Activated naive CD4-positive, alpha-beta T cell treated with anti-CD3 and anti-CD28 coated beads for 36 hours (primary cell): Measurements from ENCODE around the gene HSF2BP. TPM values are rescaled to one million over a fixed set of nuclear protein-coding genes. Genes with fewer than 3 reads are reported as not detected.
"Not testable (repeated sequence)": the region's sequence is repeated elsewhere in the genome, so short reads cannot be mapped to it uniquely, and the experiment has no call there.

ENCODE experiments used
- CTCF ChIA-PET: fragments of 350-600 bp; sonication (Branson Sonifier 250); formaldehyde crosslinking; loops from one replicate; lab custom pipeline; 2021; ENCODE audit warnings: antibody characterized with exemption; lab: Charles Lee
- DNase-seq: peaks from one replicate; pipeline ENCODE4 v3.0.0-alpha.2; 2020
- H3K27ac Mint-ChIP-seq: one replicate; pipeline ENCODE4 v1.8.0; 2021; ENCODE audit warnings: mild to moderate bottlenecking, mixed read lengths
- H3K27me3 Mint-ChIP-seq: one replicate; pipeline ENCODE4 v1.8.0; 2021; ENCODE audit warnings: low read depth, mixed read lengths
- H3K36me3 Mint-ChIP-seq: one replicate; pipeline ENCODE4 v1.8.0; 2021; ENCODE audit warnings: low read depth, mixed read lengths
- H3K4me1 Mint-ChIP-seq: one replicate; pipeline ENCODE4 v1.8.0; 2021; ENCODE audit warnings: low read depth, mixed read lengths
- H3K4me3 Mint-ChIP-seq: one replicate; pipeline ENCODE4 v1.8.0; 2021; ENCODE audit warnings: mild to moderate bottlenecking, moderate library complexity, mixed read lengths
- H3K9me3 Mint-ChIP-seq: one replicate; pipeline ENCODE4 v1.8.0; 2021; ENCODE audit warnings: mixed read lengths
- intact Hi-C: fragments of 100-400 bp; cut with micrococcal nuclease; formaldehyde crosslinking; loops from one replicate; pipeline ENCODE4 v1.15.1; 2023
- total RNA-seq, 2 experiments: library from RNA; stranded (reverse); gene quantifications; one replicate each; pipeline ENCODE4 v1.2.3, GENCODE V29; 2021

HSF2BP gene
- total RNA-seq, 2 experiments from 2014 or later, result 1.3 to 2.1 TPM

- Mint-ChIP-seq H3K36me3 (no peaks in the 10 kb centered on the region), H3K4me1 (no peaks in the 10 kb centered on the region), H3K27me3 (no peaks in the 10 kb centered on the region), H3K27ac (no peak overlapping the region), H3K4me3 (no peak overlapping the region), H3K9me3 (no peaks in the 10 kb centered on the region)
- intact Hi-C loops, result no loop called here
- no peak for DNase-seq
- CTCF ChIA-PET, result interaction anchor here (0.9 kb wide), 1 partner anchor 71 kb away, joined by 4 read pairs; no protein-coding TSS in a partner anchor
These were observed 84.4 kb downstream of the HSF2BP start for GRCh38 chr21:43574741-43575472.

- intact Hi-C loops, result no loop called here
These were observed 85.4 kb downstream of the HSF2BP start for GRCh38 chr21:43573921-43574320.

GRCh38 chr21:43572446-43572845 is 86.8 kb downstream of the HSF2BP start:
- DNase-seq, result no peak
- H3K4me3 Mint-ChIP-seq, result no peak overlapping the region
- no peaks in the 10 kb centered on the region for H3K36me3 Mint-ChIP-seq
- intact Hi-C loops, result no loop called here
- H3K27me3 Mint-ChIP-seq, result no peaks in the 10 kb centered on the region
- no peaks in the 10 kb centered on the region for H3K4me1 Mint-ChIP-seq
- CTCF ChIA-PET, result no interaction called here
- H3K27ac Mint-ChIP-seq, result no peak overlapping the region
- H3K9me3 Mint-ChIP-seq, result no peaks in the 10 kb centered on the region

More at GRCh38 chr21:43573921-43574320, 85.4 kb downstream of the HSF2BP start:
- H3K27me3 Mint-ChIP-seq, result no peaks in the 10 kb centered on the region
- CTCF ChIA-PET, result no interaction called here
- H3K4me1 Mint-ChIP-seq, result no peaks in the 10 kb centered on the region
- H3K9me3 Mint-ChIP-seq, result no peaks in the 10 kb centered on the region
- H3K4me3 Mint-ChIP-seq, result no peak overlapping the region
- no peak overlapping the region for H3K27ac Mint-ChIP-seq
- H3K36me3 Mint-ChIP-seq, result no peaks in the 10 kb centered on the region
- DNase-seq, result no peak

GRCh38 chr21:43571976-43572375 is 87.3 kb downstream of the HSF2BP start:
- H3K4me3 Mint-ChIP-seq, result no peak overlapping the region
- H3K9me3 Mint-ChIP-seq, result no peaks in the 10 kb centered on the region
- no peaks in the 10 kb centered on the region for H3K4me1 Mint-ChIP-seq
- CTCF ChIA-PET, result no interaction called here
- no peak overlapping the region for H3K27ac Mint-ChIP-seq
- intact Hi-C loops, result no loop called here
- no peaks in the 10 kb centered on the region for H3K27me3 Mint-ChIP-seq
- DNase-seq, result no peak
- H3K36me3 Mint-ChIP-seq, result no peaks in the 10 kb centered on the region

- H3K27me3 Mint-ChIP-seq, H3K9me3 Mint-ChIP-seq, H3K4me1 Mint-ChIP-seq, H3K36me3 Mint-ChIP-seq, CTCF ChIA-PET, DNase-seq, H3K4me3 Mint-ChIP-seq, H3K27ac Mint-ChIP-seq, intact Hi-C loops: not testable (repeated sequence)
These were observed 89.1 kb downstream of the HSF2BP start for GRCh38 chr21:43570195-43570594.

GRCh38 chr21:43562451-43562850 is 96.8 kb downstream of the HSF2BP start:
- H3K36me3 Mint-ChIP-seq, H3K4me3 Mint-ChIP-seq, CTCF ChIA-PET, H3K4me1 Mint-ChIP-seq, H3K27me3 Mint-ChIP-seq, H3K9me3 Mint-ChIP-seq, H3K27ac Mint-ChIP-seq, DNase-seq, intact Hi-C loops: not testable (repeated sequence)

- H3K27ac Mint-ChIP-seq, H3K9me3 Mint-ChIP-seq, H3K4me1 Mint-ChIP-seq, DNase-seq, H3K36me3 Mint-ChIP-seq, CTCF ChIA-PET, H3K4me3 Mint-ChIP-seq, intact Hi-C loops, H3K27me3 Mint-ChIP-seq: not testable (repeated sequence)
These were observed 118.7 kb downstream of the HSF2BP start for GRCh38 chr21:43540561-43540960.

- H3K36me3 Mint-ChIP-seq, H3K9me3 Mint-ChIP-seq, DNase-seq, H3K4me1 Mint-ChIP-seq, H3K27ac Mint-ChIP-seq, H3K27me3 Mint-ChIP-seq, intact Hi-C loops, CTCF ChIA-PET, H3K4me3 Mint-ChIP-seq: not testable (repeated sequence)
These were observed 136.7 kb downstream of the HSF2BP start for GRCh38 chr21:43522495-43523131.

- DNase-seq, H3K27me3 Mint-ChIP-seq, H3K4me1 Mint-ChIP-seq, intact Hi-C loops, H3K9me3 Mint-ChIP-seq, H3K27ac Mint-ChIP-seq, H3K4me3 Mint-ChIP-seq, H3K36me3 Mint-ChIP-seq, CTCF ChIA-PET: not testable (repeated sequence)
These were observed 141.6 kb downstream of the HSF2BP start for GRCh38 chr21:43517701-43518100.

DNA sequence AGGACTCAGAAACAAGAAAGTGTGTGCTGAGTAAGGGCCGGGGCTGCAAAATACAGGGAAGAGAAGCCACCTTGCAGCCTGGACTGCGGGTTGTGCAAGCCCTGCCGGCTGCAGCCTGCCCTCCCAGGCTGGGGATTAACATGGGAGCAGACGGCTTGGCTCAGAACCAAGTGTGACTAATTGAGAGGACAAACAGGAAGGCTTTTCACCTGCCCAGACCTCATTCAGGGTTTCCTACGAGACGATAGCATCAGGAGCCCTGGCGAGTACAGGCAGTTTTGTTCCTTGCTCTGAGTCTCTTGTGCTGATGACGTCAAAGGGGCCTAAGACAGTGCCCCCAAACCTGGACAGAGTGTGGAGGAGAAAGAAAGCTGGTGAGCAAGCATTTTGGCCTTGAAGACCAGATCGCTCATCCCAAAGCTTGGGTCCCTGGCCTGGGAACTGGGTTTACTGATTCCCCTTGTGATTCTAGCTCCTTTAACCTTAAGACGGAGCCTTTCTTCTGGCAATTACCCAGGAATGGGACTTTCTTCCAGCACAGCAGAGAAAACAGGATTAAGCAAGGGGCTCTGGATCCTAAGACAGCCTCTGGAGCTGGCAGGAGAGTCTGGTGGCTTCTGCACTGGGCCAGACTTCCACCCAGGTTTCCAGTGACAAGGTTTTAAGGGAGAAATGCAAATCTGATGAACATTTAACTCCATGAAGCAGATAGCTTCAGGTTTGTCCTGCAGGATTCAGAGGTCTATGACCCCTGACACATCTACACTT is 142.2 kb downstream of the HSF2BP start:
- H3K36me3 Mint-ChIP-seq, H3K27me3 Mint-ChIP-seq, H3K4me3 Mint-ChIP-seq, H3K27ac Mint-ChIP-seq, CTCF ChIA-PET, DNase-seq, H3K9me3 Mint-ChIP-seq, H3K4me1 Mint-ChIP-seq, intact Hi-C loops: not testable (repeated sequence)

DNA sequence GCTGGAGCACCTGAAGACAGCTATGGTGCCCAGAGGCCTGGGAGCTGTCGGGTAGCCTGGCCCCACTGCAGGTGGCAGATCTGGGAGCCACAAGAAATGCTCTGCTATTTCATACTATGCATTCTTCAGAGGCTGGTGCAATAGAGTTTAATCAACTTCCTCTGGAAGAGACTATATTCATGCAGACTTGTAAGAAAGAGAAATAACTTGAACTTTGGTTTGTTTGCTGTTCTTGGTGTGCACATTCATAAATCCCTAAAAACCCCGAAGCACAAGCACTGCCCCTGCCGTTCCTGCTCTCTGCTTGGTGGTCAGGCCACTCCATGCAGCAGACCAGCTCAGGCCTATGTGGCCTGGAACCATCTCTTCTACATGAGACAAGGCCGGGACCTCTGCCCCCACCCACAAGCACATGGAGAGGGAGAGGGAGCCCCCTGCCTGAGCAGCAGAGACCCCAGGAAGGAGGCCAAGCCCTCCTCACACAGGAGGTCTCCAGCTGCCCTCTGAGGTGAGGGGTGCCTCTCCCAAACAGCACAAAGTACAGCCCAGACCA is 142.9 kb downstream of the HSF2BP start:
- H3K9me3 Mint-ChIP-seq, intact Hi-C loops, CTCF ChIA-PET, H3K27ac Mint-ChIP-seq, H3K4me1 Mint-ChIP-seq, H3K4me3 Mint-ChIP-seq, H3K27me3 Mint-ChIP-seq, H3K36me3 Mint-ChIP-seq, DNase-seq: not testable (repeated sequence)

DNA sequence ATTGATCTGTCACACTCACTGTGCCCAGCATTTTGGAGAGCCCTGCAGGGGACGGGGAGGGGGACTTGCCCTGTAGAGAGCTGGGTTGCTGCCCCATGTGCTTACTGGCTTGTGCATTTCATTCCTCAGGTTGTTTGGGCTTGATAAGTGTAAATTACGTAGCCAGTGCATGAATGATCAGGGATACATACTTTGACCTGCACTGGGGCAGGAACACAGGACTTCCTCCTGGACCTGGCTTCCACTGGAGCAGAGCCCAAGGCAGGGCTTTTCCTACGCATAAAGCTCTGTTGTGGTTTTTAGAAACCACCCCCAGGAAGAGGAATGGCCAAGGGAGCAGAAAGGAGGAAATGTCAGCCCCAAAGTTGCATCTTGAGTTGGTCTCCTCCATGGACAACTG is 144.5 kb downstream of the HSF2BP start:
- H3K4me1 Mint-ChIP-seq, H3K27ac Mint-ChIP-seq, H3K4me3 Mint-ChIP-seq, H3K9me3 Mint-ChIP-seq, DNase-seq, CTCF ChIA-PET, H3K36me3 Mint-ChIP-seq, intact Hi-C loops, H3K27me3 Mint-ChIP-seq: not testable (repeated sequence)
